Stimulated activated naive CD8-positive, alpha-beta T cell treated with anti-CD3 and anti-CD28 coated beads, Interleukin-15, amount 100 ng/mL, for 72 hours (primary cell): ENCODE results near the gene MICAL2.
A peak's percentile ranks its signal among the peaks of the same experiment; 100 is the strongest.
"Not testable (repeated sequence)": the region's sequence is repeated elsewhere in the genome, so short reads cannot be mapped to it uniquely, and the experiment has no call there.

Experiments used
- ATAC-seq: fragments of 150-1000 bp; cut with Tn5 transposase; 2 replicates; pipeline ENCODE4 v1.10.0; 2021; ENCODE audit warnings: mild to moderate bottlenecking, moderate library complexity
- DNase-seq, 2 donors: peaks; one replicate each; pipeline ENCODE4 v3.0.0; 2021 to 2022
- H3K27ac Mint-ChIP-seq, 2 donors: one replicate each; pipeline ENCODE4 v1.8.0; 2022; ENCODE audit warnings: mild to moderate bottlenecking in 2 of 2, mixed read lengths in 2 of 2, moderate library complexity in 2 of 2
- H3K27me3 Mint-ChIP-seq: one replicate; pipeline ENCODE4 v1.8.0; 2022; ENCODE audit warnings: mixed read lengths
- H3K4me1 Mint-ChIP-seq: one replicate; pipeline ENCODE4 v1.8.0; 2022; ENCODE audit warnings: mild to moderate bottlenecking, mixed read lengths
- H3K4me3 Mint-ChIP-seq, 2 donors: one replicate each; pipeline ENCODE4 v1.8.0; 2022; ENCODE audit warnings: mild to moderate bottlenecking in 2 of 2, mixed read lengths in 2 of 2, moderate library complexity in 1 of 2
- H3K9me3 Mint-ChIP-seq, 2 donors: one replicate each; pipeline ENCODE4 v1.8.0; 2022; ENCODE audit warnings: mixed read lengths in 2 of 2

MICAL2 gene

GRCh38 chr11:12143461-12144258 lies 33.3 kb downstream of the MICAL2 start:
- DNase-seq = no peak
- Mint-ChIP-seq H3K27ac (peak overlapping the region; percentile 20 to 92), H3K4me1 (peaks cover 73% of the 10 kb centered on the region), H3K27me3 (no peaks in the 10 kb centered on the region), H3K4me3 (peak overlapping the region; percentile 25 to 69), H3K9me3 (no peaks in the 10 kb centered on the region)
- no peak for ATAC-seq

GRCh38 chr11:12144330-12145174 lies 34.2 kb downstream of the MICAL2 start:
- Mint-ChIP-seq H3K4me3 (peak overlapping the region; percentile 5 to 69), H3K9me3 (no peaks in the 10 kb centered on the region), H3K4me1 (peaks cover 75% of the 10 kb centered on the region), H3K27me3 (no peaks in the 10 kb centered on the region), H3K27ac (peak overlapping the region; percentile 37 to 92)
- DNase-seq (no peak), ATAC-seq (peak; percentile 77)

- not testable (repeated sequence) for H3K9me3 Mint-ChIP-seq, H3K27ac Mint-ChIP-seq, DNase-seq, ATAC-seq, H3K4me3 Mint-ChIP-seq, H3K27me3 Mint-ChIP-seq
- peaks cover 79% of the 10 kb centered on the region for H3K4me1 Mint-ChIP-seq
Measured at GRCh38 chr11:12146678-12147077, 36.3 kb downstream of the MICAL2 start.

- DNase-seq = no peak
- no peak for ATAC-seq
- no peaks in the 10 kb centered on the region for H3K27me3 Mint-ChIP-seq
- H3K27ac Mint-ChIP-seq = peak overlapping the region; percentile 28 to 89
- H3K4me3 Mint-ChIP-seq = peak overlapping the region in 1 of 2 donors; percentile 54
- H3K4me1 Mint-ChIP-seq = peaks cover 79% of the 10 kb centered on the region
- no peaks in the 10 kb centered on the region for H3K9me3 Mint-ChIP-seq
Measured at GRCh38 chr11:12147827-12148226, 37.4 kb downstream of the MICAL2 start.

- Mint-ChIP-seq H3K4me1 (peaks cover 79% of the 10 kb centered on the region), H3K27ac (peak overlapping the region; percentile 28 to 89), H3K27me3 (no peaks in the 10 kb centered on the region), H3K9me3 (no peaks in the 10 kb centered on the region), H3K4me3 (peak overlapping the region; percentile 23 to 54)
- ATAC-seq (no peak), DNase-seq (no peak)
Measured at GRCh38 chr11:12148466-12148865, 38.1 kb downstream of the MICAL2 start.

GRCh38 chr11:12148882-12149281 lies 38.5 kb downstream of the MICAL2 start:
- no peaks in the 10 kb centered on the region for H3K27me3 Mint-ChIP-seq
- no peak for DNase-seq
- ATAC-seq = no peak
- H3K4me3 Mint-ChIP-seq = peak overlapping the region; percentile 23 to 73
- no peaks in the 10 kb centered on the region for H3K9me3 Mint-ChIP-seq
- peaks cover 79% of the 10 kb centered on the region for H3K4me1 Mint-ChIP-seq
- peak overlapping the region; percentile 75 to 89 for H3K27ac Mint-ChIP-seq

GRCh38 chr11:12149672-12150225 lies 39.4 kb downstream of the MICAL2 start:
- DNase-seq (peak; percentile 52 to 78), ATAC-seq (peak; percentile 74)
- Mint-ChIP-seq H3K4me3 (peak overlapping the region; percentile 23 to 73), H3K27ac (peak overlapping the region; percentile 87 to 89), H3K9me3 (no peaks in the 10 kb centered on the region), H3K4me1 (peaks cover 77% of the 10 kb centered on the region), H3K27me3 (no peaks in the 10 kb centered on the region)

GRCh38 chr11:12150831-12151382 lies 40.5 kb downstream of the MICAL2 start:
- Mint-ChIP-seq H3K9me3 (no peaks in the 10 kb centered on the region), H3K4me3 (peak overlapping the region; percentile 23 to 50), H3K27me3 (no peaks in the 10 kb centered on the region), H3K27ac (peak overlapping the region; percentile 77 to 89), H3K4me1 (peaks cover 79% of the 10 kb centered on the region)
- ATAC-seq (peak; percentile 88), DNase-seq (peak; percentile 31 to 75)

GRCh38 chr11:12152321-12152720 lies 41.9 kb downstream of the MICAL2 start:
- Mint-ChIP-seq H3K27me3 (no peaks in the 10 kb centered on the region), H3K9me3 (no peaks in the 10 kb centered on the region), H3K4me3 (peak overlapping the region; percentile 7 to 8), H3K27ac (peak overlapping the region in 1 of 2 donors; percentile 29), H3K4me1 (peaks cover 93% of the 10 kb centered on the region)
- DNase-seq = no peak
- no peak for ATAC-seq

GRCh38 chr11:12154871-12155668 lies 44.7 kb downstream of the MICAL2 start:
- ATAC-seq (no peak), DNase-seq (no peak)
- Mint-ChIP-seq H3K4me3 (peak overlapping the region in 1 of 2 donors; percentile 24), H3K27me3 (no peaks in the 10 kb centered on the region), H3K27ac (peak overlapping the region in 1 of 2 donors; percentile 96), H3K4me1 (peaks cover 96% of the 10 kb centered on the region), H3K9me3 (no peaks in the 10 kb centered on the region)

- no peaks in the 10 kb centered on the region for H3K9me3 Mint-ChIP-seq
- H3K4me3 Mint-ChIP-seq = peak overlapping the region; percentile 46 to 78
- no peak for ATAC-seq
- H3K27me3 Mint-ChIP-seq = no peaks in the 10 kb centered on the region
- DNase-seq = no peak
- peak overlapping the region; percentile 92 to 96 for H3K27ac Mint-ChIP-seq
- peaks cover 96% of the 10 kb centered on the region for H3K4me1 Mint-ChIP-seq
Measured at GRCh38 chr11:12155696-12156095, 45.3 kb downstream of the MICAL2 start.

GRCh38 chr11:12156301-12157140 lies 46.1 kb downstream of the MICAL2 start:
- Mint-ChIP-seq H3K4me3 (peak overlapping the region; percentile 46 to 78), H3K27ac (peak overlapping the region; percentile 92 to 96), H3K4me1 (peaks cover 95% of the 10 kb centered on the region), H3K9me3 (no peaks in the 10 kb centered on the region), H3K27me3 (no peaks in the 10 kb centered on the region)
- DNase-seq = no peak
- ATAC-seq = peak; percentile 13

- ATAC-seq (peak; percentile 82), DNase-seq (no peak)
- Mint-ChIP-seq H3K9me3 (no peaks in the 10 kb centered on the region), H3K4me3 (peak overlapping the region; percentile 46 to 78), H3K27me3 (no peaks in the 10 kb centered on the region), H3K4me1 (peaks cover 91% of the 10 kb centered on the region), H3K27ac (peak overlapping the region in 1 of 2 donors; percentile 96)
Measured at GRCh38 chr11:12157241-12157661, 46.9 kb downstream of the MICAL2 start.

- peak overlapping the region in 1 of 2 donors; percentile 92 for H3K27ac Mint-ChIP-seq
- no peaks in the 10 kb centered on the region for H3K9me3 Mint-ChIP-seq
- H3K4me1 Mint-ChIP-seq = peaks cover 91% of the 10 kb centered on the region
- H3K27me3 Mint-ChIP-seq = no peaks in the 10 kb centered on the region
- ATAC-seq = no peak
- DNase-seq = no peak
- H3K4me3 Mint-ChIP-seq = peak overlapping the region; percentile 19 to 38
Measured at GRCh38 chr11:12158909-12159308, 48.5 kb downstream of the MICAL2 start.
